ENCODE results near the gene MIOS. TPM values are rescaled to one million over a fixed set of nuclear protein-coding genes. Genes with fewer than 3 reads are reported as not detected.
"Not testable (repeated sequence)": the region's sequence is repeated elsewhere in the genome, so short reads cannot be mapped to it uniquely, and the experiment has no call there.

The MIOS gene
- polyA plus RNA-seq, 3 donors from 2014 or later = 17.4 to 20.6 (median 19.4) TPM

DNA sequence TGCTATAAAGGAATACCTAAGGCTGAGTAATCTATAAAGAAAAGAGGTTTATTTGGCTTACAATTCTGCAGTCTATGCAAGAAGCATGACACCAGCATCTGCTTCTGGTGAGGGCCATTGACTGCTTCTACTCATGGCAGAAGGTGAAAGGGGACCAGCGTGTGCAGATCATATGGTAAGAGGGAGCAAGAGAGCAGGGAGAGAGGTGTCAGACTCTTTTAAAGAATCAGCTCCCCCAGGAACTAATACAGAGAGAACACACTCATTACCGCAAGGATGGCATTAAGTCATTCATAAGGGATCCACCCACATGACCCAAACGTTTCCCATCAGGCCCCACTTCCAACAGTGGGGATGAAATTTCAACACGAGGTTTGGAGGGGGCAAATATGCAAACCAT, 27.5 kb upstream of the MIOS start:
- Mint-ChIP-seq H3K4me1 (no peaks in the 10 kb centered on the region), H3K4me3 (no peak overlapping the region), H3K36me3 (no peaks in the 10 kb centered on the region), H3K9me3 (no peaks in the 10 kb centered on the region), H3K27ac (no peak overlapping the region), H3K27me3 (ENCODE audit: low read depth in 3 of 3) (peaks cover 0 to 6% (median 2%) of the 10 kb centered on the region in 3 donors)
- DNase-seq = no peak

DNA sequence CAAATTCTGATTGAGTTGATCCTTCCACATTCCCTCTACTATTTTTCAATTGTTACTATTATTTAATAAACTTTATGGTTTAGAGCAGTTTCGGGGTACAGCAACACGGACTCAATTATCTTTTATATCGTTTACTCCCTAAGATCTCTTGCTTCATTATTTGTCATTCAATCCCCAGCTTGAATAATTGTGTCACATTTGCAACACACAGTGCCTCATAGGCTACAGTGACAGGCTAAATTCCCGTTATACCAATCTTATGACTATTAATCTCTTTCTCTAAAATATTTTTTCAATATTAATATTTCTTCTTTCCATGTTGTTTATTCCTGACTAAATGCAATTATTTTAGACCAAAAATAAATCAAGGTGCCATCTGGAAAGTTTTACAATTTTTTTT, 27.0 kb upstream of the MIOS start:
- H3K27ac Mint-ChIP-seq = no peak overlapping the region
- no peaks in the 10 kb centered on the region for H3K4me1 Mint-ChIP-seq
- H3K9me3 Mint-ChIP-seq = no peaks in the 10 kb centered on the region
- H3K36me3 Mint-ChIP-seq = no peaks in the 10 kb centered on the region
- no peak overlapping the region for H3K4me3 Mint-ChIP-seq
- no peak for DNase-seq
- peaks cover 0 to 6% (median 2%) of the 10 kb centered on the region in 3 donors for H3K27me3 Mint-ChIP-seq (ENCODE audit: low read depth in 3 of 3)

DNA sequence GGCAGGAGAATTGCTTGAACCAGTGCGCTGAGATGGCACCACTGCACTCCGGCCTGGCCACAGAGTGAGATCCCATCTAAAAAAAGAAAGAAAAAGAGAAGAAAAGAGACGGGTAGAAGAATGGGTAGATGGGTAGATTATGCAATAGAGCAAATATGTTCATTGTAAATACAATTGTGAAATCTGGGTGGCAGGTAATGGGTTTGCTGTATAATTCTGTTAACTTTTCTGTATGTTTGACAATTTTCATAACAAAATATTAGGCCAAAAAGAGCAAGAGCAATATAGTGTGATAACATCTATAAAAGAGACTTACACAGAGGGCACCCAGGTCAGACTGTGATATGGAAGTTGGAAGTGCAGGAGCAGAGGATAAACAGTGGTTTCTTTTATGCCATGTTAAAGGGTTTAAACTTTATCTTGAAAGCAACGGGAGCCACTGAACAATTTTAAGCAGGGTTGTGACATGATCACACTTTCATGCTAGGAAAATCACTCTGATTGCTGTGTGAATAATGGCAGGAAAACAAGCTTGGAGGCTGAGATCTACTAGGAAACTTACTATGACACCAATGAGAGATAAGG, 24.3 kb upstream of the MIOS start:
- Mint-ChIP-seq H3K4me1 (no peaks in the 10 kb centered on the region), H3K4me3 (no peak overlapping the region), H3K27ac (no peak overlapping the region), H3K27me3 (ENCODE audit: low read depth in 3 of 3) (peaks cover 0 to 4% (median 0%) of the 10 kb centered on the region in 3 donors), H3K36me3 (no peaks in the 10 kb centered on the region), H3K9me3 (no peaks in the 10 kb centered on the region)
- no peak for DNase-seq

DNA sequence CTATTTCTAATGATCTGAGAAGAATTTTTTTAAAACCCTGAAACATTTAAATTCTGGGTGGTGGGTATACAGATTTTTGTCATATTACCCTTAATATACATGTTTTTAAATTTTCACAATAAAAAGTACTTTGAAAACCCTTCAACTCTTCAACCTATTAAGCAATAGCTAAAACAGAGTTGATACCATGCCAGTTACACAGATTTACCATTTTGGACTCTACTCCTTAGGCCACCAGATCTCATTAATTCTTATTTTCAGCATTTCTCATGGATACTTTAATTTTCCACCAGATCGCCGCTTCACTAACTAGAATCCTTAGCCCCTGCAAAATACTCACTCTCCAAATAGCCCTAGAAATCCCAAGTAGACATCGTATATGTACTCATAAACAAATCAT, 18.3 kb upstream of the MIOS start:
- Mint-ChIP-seq H3K4me3 (no peak overlapping the region), H3K27me3 (ENCODE audit: low read depth in 3 of 3) (no peaks in the 10 kb centered on the region), H3K27ac (no peak overlapping the region), H3K4me1 (no peaks in the 10 kb centered on the region), H3K9me3 (no peaks in the 10 kb centered on the region), H3K36me3 (peaks cover 0 to 14% (median 9%) of the 10 kb centered on the region in 3 donors)
- DNase-seq = no peak

DNA sequence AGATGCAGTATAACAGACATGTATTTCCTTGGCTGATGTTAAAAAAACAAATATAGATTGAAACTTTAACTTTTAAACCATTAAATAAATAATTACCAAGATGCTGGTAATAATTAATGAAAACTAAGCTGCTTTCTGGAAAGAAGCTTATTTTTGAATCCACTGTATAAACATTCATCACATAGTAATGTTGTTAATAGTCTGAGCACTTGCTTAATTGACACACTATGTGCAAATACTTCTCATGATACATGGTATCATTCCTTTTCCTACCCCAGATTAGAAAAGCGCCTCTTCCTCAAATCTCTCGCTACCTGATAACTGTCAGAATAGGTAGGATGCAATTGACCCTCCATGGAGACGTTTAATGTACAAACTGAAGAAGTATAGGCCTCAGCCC, 16.0 kb upstream of the MIOS start:
- no peak for DNase-seq
- Mint-ChIP-seq H3K36me3 (peaks cover 4 to 15% (median 14%) of the 10 kb centered on the region in 3 donors), H3K4me1 (no peaks in the 10 kb centered on the region), H3K9me3 (no peaks in the 10 kb centered on the region), H3K27me3 (ENCODE audit: low read depth in 3 of 3) (peaks cover 0 to 2% (median 0%) of the 10 kb centered on the region in 3 donors), H3K4me3 (no peak overlapping the region), H3K27ac (no peak overlapping the region)

DNA sequence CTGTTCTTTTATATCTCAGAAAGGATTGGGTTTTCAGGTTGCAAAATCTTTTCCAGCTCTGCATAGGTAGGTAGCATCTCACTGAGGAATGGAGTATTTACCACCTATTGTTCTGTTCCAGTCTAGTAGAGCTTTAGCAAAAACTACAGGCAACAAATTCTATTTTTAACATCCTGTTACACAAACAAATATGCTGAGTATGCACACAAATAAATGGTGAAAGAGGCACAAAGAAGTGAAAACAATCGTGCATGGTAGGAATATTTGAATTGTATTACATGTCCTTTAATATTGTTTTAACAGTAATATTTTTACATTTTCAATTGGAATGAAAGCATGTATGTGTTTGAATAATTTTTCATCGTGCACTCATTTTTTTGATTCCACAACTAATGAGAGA, 14.5 kb upstream of the MIOS start:
- peaks cover 8 to 15% (median 14%) of the 10 kb centered on the region in 3 donors for H3K36me3 Mint-ChIP-seq
- H3K4me3 Mint-ChIP-seq = no peak overlapping the region
- peaks cover 0 to 5% (median 0%) of the 10 kb centered on the region in 3 donors for H3K27me3 Mint-ChIP-seq (ENCODE audit: low read depth in 3 of 3)
- no peak overlapping the region for H3K27ac Mint-ChIP-seq
- no peaks in the 10 kb centered on the region for H3K9me3 Mint-ChIP-seq
- H3K4me1 Mint-ChIP-seq = no peaks in the 10 kb centered on the region
- no peak for DNase-seq

DNA sequence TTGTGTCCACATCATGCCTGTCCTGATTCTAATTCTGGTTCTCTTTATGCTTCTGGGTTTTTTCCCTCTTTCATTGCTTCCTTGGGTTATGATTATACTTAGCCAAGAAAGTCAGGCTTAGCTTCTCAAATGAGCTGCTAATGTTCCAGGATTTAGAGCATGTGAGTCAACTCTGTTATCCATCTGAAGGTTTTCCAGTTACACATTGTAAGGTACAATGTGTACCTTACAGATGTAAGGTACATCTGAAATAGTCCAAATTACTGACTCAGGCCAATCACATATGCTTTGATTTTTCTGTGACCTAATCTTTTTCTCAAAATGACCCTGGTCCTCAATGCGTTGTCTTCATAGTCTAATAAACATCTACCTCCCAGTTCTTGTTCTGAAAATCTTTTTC, 13.3 kb upstream of the MIOS start:
- DNase-seq = no peak
- Mint-ChIP-seq H3K9me3 (peaks cover 0 to 8% (median 5%) of the 10 kb centered on the region in 6 donors), H3K36me3 (peaks cover 14 to 25% (median 21%) of the 10 kb centered on the region in 3 donors), H3K4me3 (no peak overlapping the region), H3K27ac (no peak overlapping the region), H3K27me3 (ENCODE audit: low read depth in 3 of 3) (peaks cover 0 to 5% (median 3%) of the 10 kb centered on the region in 3 donors), H3K4me1 (no peaks in the 10 kb centered on the region)

DNA sequence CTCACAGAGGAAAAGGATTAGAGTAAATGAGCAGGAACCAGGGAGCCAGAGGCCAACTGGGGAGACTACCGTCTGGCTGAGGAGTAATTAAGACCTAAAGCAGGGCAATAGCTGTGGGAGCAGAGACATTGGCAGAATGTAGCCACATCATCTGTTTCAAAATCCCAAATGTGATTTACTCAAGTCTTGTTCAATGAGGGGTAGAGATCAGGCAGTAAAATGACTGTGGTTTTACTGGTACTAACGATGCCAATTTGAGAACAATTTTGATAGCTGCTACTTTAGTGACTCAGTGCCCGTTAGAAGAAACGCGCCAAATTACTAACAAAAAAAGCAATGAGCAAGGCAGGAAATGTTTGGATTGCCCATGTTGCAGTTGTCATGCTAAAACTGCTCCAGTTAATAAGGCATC, 12.7 kb upstream of the MIOS start:
- Mint-ChIP-seq H3K4me1 (no peaks in the 10 kb centered on the region), H3K27me3 (ENCODE audit: low read depth in 3 of 3) (peaks cover 0 to 5% (median 5%) of the 10 kb centered on the region in 3 donors), H3K9me3 (peaks cover 0 to 14% (median 10%) of the 10 kb centered on the region in 6 donors), H3K36me3 (peaks cover 19 to 32% (median 27%) of the 10 kb centered on the region in 3 donors), H3K4me3 (no peak overlapping the region), H3K27ac (no peak overlapping the region)
- no peak for DNase-seq

DNA sequence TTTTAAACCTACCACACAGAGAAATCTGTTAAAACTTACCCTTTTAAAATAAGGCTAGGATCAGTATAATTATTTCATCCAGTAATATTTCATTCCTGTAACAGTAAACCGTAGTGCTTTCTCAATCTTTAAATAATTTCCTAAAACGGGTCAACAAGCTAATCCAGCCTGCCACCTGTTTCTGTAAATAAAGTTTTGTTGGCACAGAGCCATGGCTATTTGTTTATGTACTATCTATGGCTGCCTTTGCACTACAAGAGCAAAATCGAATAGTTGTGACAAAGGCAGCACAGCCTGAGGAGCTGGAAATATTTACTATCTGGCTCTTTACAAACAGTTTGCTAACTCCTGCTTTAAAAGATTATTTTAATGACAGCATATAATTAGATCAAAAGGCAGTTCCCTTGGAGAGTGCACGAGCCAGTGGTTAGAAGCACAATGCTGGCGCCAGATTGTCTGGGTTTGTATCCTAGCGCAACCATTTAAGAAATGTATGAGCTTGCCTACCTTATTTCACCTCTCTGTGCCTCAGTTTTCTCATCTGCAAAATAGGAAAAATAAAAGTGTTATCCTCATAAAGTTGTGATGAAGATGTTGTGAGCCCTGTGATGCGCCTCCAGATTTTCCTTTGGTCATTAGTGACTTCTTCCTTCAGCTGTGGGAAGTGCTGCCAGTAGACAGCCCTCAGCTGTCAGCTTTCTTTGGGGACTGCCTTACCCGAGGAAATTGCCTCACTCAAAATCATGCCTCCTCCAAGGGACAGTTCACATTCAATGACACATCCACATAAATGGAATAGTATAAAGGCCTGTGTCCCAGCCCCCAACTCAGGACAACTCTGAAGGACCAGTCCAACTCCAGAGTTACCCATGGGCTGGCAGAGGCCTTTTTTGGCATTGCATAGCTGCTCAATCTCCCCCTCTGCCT, 11.8 kb upstream of the MIOS start:
- Mint-ChIP-seq H3K9me3 (peaks cover 0 to 16% (median 11%) of the 10 kb centered on the region in 6 donors), H3K27ac (no peak overlapping the region), H3K4me1 (no peaks in the 10 kb centered on the region), H3K4me3 (no peak overlapping the region), H3K27me3 (ENCODE audit: low read depth in 3 of 3) (peaks cover 5 to 7% (median 6%) of the 10 kb centered on the region in 3 donors), H3K36me3 (peaks cover 21 to 35% (median 32%) of the 10 kb centered on the region in 3 donors)
- no peak for DNase-seq

DNA sequence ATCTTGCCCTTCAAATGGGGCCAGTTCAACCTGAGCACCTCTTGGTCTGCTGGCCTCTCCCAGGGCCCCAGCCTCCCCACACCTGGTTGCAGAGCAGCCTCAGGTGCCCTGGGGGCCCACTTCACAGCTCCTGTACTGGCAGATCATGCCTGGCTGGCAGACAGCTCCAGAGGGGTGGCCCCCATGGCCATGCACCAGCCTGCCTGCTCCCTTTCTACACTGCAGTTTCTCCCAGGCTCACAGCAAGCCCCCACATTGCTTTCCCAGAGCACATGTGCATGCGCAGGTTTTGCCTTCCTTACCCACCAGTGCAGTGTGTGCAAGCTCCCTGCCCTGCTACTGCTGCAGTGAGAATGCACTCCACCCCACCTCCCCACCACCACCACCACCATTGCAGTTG, 9.8 kb upstream of the MIOS start:
- Mint-ChIP-seq H3K4me3 (no peak overlapping the region), H3K36me3 (peaks cover 23 to 47% (median 34%) of the 10 kb centered on the region in 3 donors), H3K27ac (no peak overlapping the region)

DNA sequence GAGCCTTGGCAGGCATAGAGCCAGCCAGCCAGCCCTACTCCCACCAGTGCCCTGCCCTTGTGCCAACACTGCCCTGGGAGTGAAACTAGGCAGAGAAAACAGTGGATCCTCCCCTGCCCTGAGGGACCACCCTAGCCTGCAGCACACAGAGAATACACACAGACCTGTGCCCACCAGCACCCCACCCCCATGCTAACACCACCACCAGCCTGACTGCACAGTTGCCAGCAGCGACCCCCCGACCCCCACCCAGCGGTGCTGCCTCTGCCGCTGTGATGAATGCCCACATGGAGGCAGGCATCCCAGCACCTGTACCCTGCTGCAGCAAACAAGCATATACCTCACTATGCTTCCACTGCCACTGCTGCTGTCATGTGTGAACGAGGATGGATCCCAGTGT, 9.4 kb upstream of the MIOS start:
- H3K9me3 Mint-ChIP-seq = peaks cover 0 to 16% (median 11%) of the 10 kb centered on the region in 6 donors
- H3K4me3 Mint-ChIP-seq = no peak overlapping the region
- H3K4me1 Mint-ChIP-seq = no peaks in the 10 kb centered on the region
- H3K27ac Mint-ChIP-seq = no peak overlapping the region
- H3K27me3 Mint-ChIP-seq (ENCODE audit: low read depth in 3 of 3) = peaks cover 5 to 7% (median 6%) of the 10 kb centered on the region in 3 donors
- DNase-seq = no peak
- H3K36me3 Mint-ChIP-seq = peaks cover 23 to 43% (median 30%) of the 10 kb centered on the region in 3 donors

More for the DNA sequence above, 9.8 kb upstream of the MIOS start:
- Mint-ChIP-seq H3K27me3 (ENCODE audit: low read depth in 3 of 3) (peaks cover 5 to 7% (median 6%) of the 10 kb centered on the region in 3 donors), H3K9me3 (peaks cover 0 to 16% (median 11%) of the 10 kb centered on the region in 6 donors), H3K4me1 (no peaks in the 10 kb centered on the region)
- DNase-seq = no peak

DNA sequence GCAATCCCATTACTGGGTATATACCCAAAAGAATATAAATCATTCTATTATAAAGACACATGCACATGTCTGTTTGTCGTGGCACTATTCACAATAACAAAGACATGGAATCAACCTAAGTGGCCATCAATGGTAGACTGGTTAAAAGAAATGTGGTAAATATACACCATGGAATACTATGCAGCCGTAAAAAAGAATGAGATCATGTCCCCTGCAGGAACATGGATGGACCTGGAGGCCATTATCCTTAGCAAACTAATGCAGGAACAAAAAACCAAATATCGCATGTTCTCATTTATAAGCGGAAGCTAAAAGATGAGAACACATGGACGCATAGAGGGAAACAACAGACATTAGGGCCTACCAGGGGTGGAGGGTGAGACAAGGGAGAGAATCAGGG, 5.1 kb upstream of the MIOS start:
- peaks cover 15 to 36% (median 30%) of the 10 kb centered on the region in 3 donors for H3K36me3 Mint-ChIP-seq
- not testable (repeated sequence) for H3K27me3 Mint-ChIP-seq (ENCODE audit: low read depth in 3 of 3); DNase-seq; H3K27ac Mint-ChIP-seq; H3K4me1 Mint-ChIP-seq; H3K4me3 Mint-ChIP-seq
- peaks cover 0 to 16% (median 11%) of the 10 kb centered on the region in 6 donors for H3K9me3 Mint-ChIP-seq

DNA sequence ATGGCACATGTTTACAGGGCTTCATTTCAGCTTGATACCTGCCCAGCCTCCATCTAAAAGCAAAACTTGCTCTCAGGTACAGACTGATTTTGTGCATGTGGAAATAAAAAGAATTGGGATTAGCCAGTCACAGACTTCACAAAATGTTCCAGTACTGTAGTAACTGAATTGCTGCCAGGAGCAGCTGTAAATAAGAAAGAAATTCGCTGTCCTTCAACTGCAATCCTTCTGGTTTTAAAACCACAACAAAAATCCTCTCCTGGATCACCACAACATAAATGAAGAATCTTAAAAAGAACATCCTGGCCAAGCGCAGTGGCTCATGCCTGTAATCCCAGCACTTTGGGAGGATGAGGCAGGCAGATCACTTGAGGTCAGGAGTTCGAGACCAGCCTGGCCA, 3.9 kb upstream of the MIOS start:
- Mint-ChIP-seq H3K36me3 (peaks cover 15 to 32% (median 27%) of the 10 kb centered on the region in 3 donors), H3K9me3 (peaks cover 0 to 15% (median 9%) of the 10 kb centered on the region in 6 donors), H3K27ac (no peak overlapping the region), H3K27me3 (ENCODE audit: low read depth in 3 of 3) (peaks cover 4 to 5% (median 5%) of the 10 kb centered on the region in 3 donors), H3K4me1 (peaks cover 5 to 7% of the 10 kb centered on the region in 2 donors), H3K4me3 (no peak overlapping the region)
- DNase-seq = no peak

DNA sequence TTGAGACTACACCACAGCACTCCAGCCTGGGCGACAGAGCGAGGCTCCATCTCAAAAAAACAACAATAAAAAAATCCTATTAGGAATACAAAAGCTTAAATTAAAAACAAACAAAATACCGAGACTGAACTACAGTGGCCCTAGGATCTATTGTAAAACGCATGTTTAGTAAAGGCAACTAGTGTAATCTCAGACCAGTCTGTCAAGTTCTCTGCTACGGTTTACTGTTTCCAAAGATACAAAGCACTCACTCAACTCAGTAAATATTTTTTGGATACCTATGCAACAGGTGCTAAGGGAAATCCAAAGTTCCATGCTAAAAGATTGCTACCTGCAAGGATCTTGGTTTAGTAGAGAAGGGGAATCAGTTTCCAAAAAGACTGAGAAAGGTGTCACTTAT, 3.4 kb upstream of the MIOS start:
- Mint-ChIP-seq H3K36me3 (peaks cover 11 to 26% (median 22%) of the 10 kb centered on the region in 3 donors), H3K9me3 (peaks cover 0 to 10% (median 6%) of the 10 kb centered on the region in 6 donors), H3K27me3 (ENCODE audit: low read depth in 3 of 3) (peaks cover 2 to 5% (median 5%) of the 10 kb centered on the region in 3 donors), H3K27ac (no peak overlapping the region), H3K4me1 (peaks cover 10 to 12% of the 10 kb centered on the region in 2 donors), H3K4me3 (no peak overlapping the region)
- DNase-seq = no peak

All from immature natural killer cell (primary cell).